ENCODE data around the gene CCDC107. TPM values are rescaled to one million over a fixed set of nuclear protein-coding genes. Genes with fewer than 3 reads are reported as not detected.

Gene CCDC107
- total and polyA plus RNA-seq, 12 donors, result 37.9 to 210 (median 46.9) TPM

DNA sequence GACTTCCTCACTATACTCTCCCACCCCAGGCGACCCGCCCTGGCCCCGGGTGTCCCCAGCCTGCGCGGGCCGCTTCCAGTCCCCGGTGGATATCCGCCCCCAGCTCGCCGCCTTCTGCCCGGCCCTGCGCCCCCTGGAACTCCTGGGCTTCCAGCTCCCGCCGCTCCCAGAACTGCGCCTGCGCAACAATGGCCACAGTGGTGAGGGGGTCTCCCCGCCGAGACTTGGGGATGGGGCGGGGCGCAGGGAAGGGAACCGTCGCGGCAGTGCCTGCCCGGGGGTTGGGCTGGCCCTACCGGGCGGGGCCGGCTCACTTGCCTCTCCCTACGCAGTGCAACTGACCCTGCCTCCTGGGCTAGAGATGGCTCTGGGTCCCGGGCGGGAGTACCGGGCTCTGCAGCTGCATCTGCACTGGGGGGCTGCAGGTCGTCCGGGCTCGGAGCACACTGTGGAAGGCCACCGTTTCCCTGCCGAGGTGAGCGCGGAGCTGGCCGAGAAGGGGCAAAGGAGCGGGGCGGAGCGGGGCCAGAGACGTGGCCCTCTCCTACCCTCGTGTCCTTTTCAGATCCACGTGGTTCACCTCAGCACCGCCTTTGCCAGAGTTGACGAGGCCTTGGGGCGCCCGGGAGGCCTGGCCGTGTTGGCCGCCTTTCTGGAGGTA, 17.8 kb downstream of the CCDC107 start:
- Histone ChIP-seq H3K9me3 (no peaks in the 10 kb centered on the region), H3K27me3 (peaks cover 0 to 16% (median 0%) of the 10 kb centered on the region in 7 donors), H3K27ac (peak overlapping the region in 3 of 10 donors; percentile 20 to 39 (median 25)), H3K4me3 (peak overlapping the region; percentile 20 to 75 (median 58)), H3K4me1 (peaks cover 0 to 23% (median 13%) of the 10 kb centered on the region in 9 donors), H3K36me3 (no peaks in the 10 kb centered on the region)
- DNase-seq (peak; percentile 49 to 64), ATAC-seq (peak; percentile 49 to 75 (median 60))
- WGBS, 2 donors, result 4% methylated on average over 48 to 51 of the region's 51 CpGs
- TF ChIP-seq, protein P1, sequence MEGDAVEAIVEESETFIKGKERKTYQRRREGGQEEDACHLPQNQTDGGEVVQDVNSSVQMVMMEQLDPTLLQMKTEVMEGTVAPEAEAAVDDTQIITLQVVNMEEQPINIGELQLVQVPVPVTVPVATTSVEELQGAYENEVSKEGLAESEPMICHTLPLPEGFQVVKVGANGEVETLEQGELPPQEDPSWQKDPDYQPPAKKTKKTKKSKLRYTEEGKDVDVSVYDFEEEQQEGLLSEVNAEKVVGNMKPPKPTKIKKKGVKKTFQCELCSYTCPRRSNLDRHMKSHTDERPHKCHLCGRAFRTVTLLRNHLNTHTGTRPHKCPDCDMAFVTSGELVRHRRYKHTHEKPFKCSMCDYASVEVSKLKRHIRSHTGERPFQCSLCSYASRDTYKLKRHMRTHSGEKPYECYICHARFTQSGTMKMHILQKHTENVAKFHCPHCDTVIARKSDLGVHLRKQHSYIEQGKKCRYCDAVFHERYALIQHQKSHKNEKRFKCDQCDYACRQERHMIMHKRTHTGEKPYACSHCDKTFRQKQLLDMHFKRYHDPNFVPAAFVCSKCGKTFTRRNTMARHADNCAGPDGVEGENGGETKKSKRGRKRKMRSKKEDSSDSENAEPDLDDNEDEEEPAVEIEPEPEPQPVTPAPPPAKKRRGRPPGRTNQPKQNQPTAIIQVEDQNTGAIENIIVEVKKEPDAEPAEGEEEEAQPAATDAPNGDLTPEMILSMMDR (IDR thresholded peaks at IDR 0.05), result peak in 1 of 9 donors; percentile 19
- intact Hi-C loops (cut with DNase I), result no loop called here

DNA sequence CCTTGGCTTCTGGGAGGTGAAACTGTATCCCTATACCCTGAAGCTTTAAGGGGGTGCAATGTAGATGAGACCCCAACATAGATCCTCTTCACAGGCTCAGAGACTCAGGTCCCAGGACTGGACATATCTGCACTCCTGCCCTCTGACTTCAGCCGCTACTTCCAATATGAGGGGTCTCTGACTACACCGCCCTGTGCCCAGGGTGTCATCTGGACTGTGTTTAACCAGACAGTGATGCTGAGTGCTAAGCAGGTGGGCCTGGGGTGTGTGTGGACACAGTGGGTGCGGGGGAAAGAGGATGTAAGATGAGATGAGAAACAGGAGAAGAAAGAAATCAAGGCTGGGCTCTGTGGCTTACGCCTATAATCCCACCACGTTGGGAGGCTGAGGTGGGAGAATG, 21.0 kb downstream of the CCDC107 start:
- Histone ChIP-seq H3K9me3 (no peaks in the 10 kb centered on the region), H3K27me3 (peaks cover 0 to 16% (median 0%) of the 10 kb centered on the region in 7 donors), H3K4me3 (no peak overlapping the region), H3K36me3 (peaks cover 0 to 31% (median 18%) of the 10 kb centered on the region in 9 donors), H3K27ac (no peak overlapping the region), H3K4me1 (peaks cover 0 to 19% (median 13%) of the 10 kb centered on the region in 9 donors)
- no peak for ATAC-seq
- intact Hi-C loops (cut with DNase I), result no loop called here
- no peak for DNase-seq
- 90 to 94% methylated on average over 5 of the region's 5 CpGs for WGBS, 2 donors
- TF ChIP-seq, protein P1 (IDR thresholded peaks at IDR 0.05), result no peak

DNA sequence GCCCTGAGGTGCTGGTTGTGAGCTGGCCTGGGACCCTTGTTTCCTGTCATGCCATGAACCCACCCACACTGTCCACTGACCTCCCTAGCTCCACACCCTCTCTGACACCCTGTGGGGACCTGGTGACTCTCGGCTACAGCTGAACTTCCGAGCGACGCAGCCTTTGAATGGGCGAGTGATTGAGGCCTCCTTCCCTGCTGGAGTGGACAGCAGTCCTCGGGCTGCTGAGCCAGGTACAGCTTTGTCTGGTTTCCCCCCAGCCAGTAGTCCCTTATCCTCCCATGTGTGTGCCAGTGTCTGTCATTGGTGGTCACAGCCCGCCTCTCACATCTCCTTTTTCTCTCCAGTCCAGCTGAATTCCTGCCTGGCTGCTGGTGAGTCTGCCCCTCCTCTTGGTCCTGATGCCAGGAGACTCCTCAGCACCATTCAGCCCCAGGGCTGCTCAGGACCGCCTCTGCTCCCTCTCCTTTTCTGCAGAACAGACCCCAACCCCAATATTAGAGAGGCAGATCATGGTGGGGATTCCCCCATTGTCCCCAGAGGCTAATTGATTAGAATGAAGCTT, 21.8 kb downstream of the CCDC107 start:
- no peak for ATAC-seq
- 77 to 85% methylated on average over 8 of the region's 8 CpGs for WGBS, 2 donors
- H3K36me3 ChIP-seq, result peaks cover 0 to 38% (median 24%) of the 10 kb centered on the region in 9 donors
- H3K27ac ChIP-seq, result no peak overlapping the region
- H3K4me3 ChIP-seq, result no peak overlapping the region
- H3K4me1 ChIP-seq, result peaks cover 1 to 26% (median 13%) of the 10 kb centered on the region in 9 donors
- DNase-seq, result no peak
- H3K9me3 ChIP-seq, result no peaks in the 10 kb centered on the region
- peaks cover 0 to 16% (median 0%) of the 10 kb centered on the region in 7 donors for H3K27me3 ChIP-seq
- intact Hi-C loops (cut with DNase I), result no loop called here
- TF ChIP-seq, protein P1 (IDR thresholded peaks at IDR 0.05), result no peak

DNA sequence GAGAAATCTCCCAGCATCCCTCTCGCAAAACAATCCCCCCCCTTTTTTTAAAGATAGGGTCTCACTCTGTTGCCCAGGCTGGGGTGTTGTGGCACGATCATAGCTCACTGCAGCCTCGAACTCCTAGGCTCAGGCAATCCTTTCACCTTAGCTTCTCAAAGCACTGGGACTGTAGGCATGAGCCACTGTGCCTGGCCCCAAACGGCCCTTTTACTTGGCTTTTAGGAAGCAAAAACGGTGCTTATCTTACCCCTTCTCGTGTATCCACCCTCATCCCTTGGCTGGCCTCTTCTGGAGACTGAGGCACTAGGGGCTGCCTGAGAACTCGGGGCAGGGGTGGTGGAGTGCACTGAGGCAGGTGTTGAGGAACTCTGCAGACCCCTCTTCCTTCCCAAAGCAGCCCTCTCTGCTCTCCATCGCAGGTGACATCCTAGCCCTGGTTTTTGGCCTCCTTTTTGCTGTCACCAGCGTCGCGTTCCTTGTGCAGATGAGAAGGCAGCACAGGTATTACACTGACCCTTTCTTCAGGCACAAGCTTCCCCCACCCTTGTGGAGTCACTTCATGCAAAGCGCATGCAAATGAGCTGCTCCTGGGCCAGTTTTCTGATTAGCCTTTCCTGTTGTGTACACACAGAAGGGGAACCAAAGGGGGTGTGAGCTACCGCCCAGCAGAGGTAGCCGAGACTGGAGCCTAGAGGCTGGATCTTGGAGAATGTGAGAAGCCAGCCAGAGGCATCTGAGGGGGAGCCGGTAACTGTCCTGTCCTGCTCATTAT, 22.4 kb downstream of the CCDC107 start:
- TF ChIP-seq, protein P1 (IDR thresholded peaks at IDR 0.05), result no peak
- Histone ChIP-seq H3K27ac (no peak overlapping the region), H3K4me1 (peaks cover 7 to 31% (median 10%) of the 10 kb centered on the region in 9 donors), H3K4me3 (no peak overlapping the region), H3K9me3 (no peaks in the 10 kb centered on the region), H3K27me3 (peaks cover 0 to 10% (median 0%) of the 10 kb centered on the region in 7 donors), H3K36me3 (peaks cover 0 to 45% (median 31%) of the 10 kb centered on the region in 9 donors)
- DNase-seq (no peak), ATAC-seq (no peak)
- 48 to 51% methylated on average over 15 of the region's 15 CpGs for WGBS, 2 donors
- intact Hi-C loops (cut with DNase I), result no loop called here
